GM18507 (cell line): ENCODE data around the gene DAP.

Experiments used
- DNase-seq: peaks from one replicate; pipeline ENCODE4 v3.0.0; 2011; ENCODE audit warnings: low read depth; ENCODE audit not compliant: insufficient read length; ENCODE audit errors: extremely low spot score
- FAIRE-seq: peaks from 2 replicates; lab custom pipeline; 2011; peaks lifted over from hg19 to GRCh38; lab: Jason Lieb, UNC

DAP gene

DNA sequence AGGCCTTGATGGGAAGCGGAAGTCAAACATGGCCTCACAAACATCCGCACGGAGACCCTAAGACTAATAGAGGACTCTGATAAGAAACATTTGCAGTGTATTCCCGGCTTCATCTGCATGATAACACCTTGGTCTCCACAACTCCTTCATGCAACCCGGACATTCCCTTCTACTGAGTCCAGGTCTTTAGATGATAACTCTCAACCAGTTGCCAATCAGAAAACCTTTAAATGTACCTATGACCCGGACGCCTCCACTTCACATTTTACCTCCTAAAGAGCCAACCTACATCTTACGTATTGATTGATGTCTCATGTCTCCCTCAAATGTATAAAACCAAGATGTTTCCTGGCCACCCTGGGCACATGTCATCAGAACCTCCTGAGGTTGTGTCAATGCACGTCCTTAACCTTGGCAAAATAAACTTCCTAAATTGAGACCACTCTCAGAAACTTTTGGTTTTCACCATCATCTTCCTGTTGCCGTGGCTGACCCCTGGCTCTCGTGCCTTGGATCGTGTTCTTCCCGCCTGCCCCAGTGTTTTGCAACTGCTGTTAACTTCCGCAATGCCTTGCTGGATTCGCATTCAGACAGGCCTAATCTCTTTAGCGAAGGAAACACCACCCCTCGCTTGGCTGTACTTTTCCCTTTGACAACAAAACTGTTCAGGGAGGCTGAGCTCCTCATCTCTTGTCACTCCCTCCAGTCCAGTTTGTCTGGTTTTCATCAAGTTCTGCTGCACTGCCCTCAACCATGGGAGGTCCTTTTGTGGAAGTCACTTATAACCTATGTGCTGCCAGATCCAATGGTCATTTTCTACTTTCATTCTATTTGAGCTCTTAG lies 1.1 kb upstream of the DAP start:
- no peak for FAIRE-seq

DNA sequence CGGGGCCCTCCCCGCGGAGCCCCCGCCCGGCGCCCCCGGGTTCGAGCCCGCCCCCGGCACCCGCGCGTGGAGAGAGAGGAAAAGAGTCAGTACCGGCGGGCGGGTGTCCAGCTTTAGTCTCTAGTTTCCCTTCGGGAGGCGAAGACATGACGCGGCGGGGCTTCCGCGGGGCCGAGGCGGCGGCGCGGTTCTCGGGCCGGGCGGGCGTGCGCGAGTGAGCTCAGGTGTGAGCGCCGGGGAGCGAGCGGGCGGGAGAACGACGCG lies 181 bp downstream of the DAP start:
- no peak for DNase-seq
- FAIRE-seq: no peak

More for the DNA sequence above, 1.1 kb upstream of the DAP start:
- no peak for DNase-seq

GRCh38 chr5:10760096-10760920 lies 726 bp downstream of the DAP start:
- FAIRE-seq (peak; percentile 5), DNase-seq (no peak)

GRCh38 chr5:10759111-10759510 lies 1.9 kb downstream of the DAP start:
- FAIRE-seq (no peak), DNase-seq (no peak)

DNA sequence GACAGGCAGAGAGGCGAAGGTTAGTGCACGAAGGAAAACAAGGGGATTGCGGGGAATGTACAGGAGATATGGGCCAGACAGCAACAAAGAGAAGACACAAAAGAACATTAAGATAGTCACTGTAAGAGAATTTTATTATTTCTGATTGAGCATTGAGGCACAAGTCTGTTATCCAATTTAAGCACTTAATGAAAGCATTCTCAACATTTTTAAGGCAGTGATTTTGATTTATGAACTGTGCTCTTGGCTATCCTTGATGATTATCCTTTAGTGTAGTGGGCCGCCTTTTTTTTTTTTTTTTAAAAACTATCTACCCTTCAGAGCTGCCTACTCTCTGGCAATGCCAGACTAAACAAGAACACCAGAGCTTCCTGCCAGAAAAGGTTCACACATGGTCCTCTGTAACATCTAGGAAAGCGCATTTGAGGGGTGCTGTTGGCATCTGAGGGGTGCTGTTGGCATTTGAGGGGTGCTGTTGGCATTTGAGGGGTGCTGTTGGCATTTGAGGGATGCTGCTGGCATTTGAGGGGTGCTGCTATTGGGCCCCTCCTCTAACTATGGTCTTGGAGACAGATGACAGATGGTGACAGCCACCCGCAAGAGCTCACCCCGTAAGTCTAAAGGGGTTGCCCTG lies 3.0 kb downstream of the DAP start:
- FAIRE-seq: no peak
- DNase-seq: no peak

- FAIRE-seq (no peak), DNase-seq (no peak)
Observed at GRCh38 chr5:10757043-10757442, 4.0 kb downstream of the DAP start.

GRCh38 chr5:10756549-10756948 lies 4.5 kb downstream of the DAP start:
- no peak for DNase-seq
- FAIRE-seq: no peak

DNA sequence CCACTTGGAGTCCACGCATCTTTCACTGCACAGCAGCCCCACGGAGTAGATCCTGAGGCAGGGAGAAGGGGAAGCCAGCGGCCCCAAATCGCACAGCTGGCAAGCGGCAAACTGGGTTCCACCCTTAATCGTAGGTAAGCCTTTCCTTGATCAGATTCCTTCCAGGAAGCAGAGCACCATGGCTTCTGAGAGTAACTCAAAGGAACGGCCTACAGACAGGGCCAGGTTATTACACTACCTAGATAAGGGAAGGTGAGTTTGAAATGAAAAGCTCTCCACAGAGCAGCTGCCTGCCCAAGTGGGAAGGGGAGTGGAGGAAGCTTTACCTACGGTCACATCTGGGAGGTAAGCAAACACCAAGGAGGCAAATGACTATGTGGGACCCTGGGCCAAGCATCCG lies 7.9 kb downstream of the DAP start:
- no peak for DNase-seq
- FAIRE-seq: no peak

DNA sequence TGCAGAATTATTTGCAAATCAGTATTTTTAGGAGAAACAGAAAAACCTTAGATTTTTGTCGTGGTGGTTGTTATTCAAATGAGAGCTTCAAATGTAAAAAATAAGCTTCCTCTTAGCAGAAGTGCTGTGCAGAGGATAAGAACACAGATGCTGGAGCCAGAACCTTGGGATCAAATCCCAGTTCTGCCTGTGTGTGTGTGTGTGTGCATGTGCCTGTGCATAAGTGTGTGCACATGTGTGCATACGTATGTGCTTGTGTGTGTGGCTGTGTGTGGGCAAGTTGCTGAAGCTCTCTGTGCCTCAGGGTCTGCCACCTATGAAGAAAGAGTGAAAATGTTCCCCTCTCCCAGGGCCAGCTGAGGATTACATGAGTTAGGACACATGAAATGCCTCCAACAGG lies 8.6 kb downstream of the DAP start:
- DNase-seq (no peak), FAIRE-seq (no peak)

- DNase-seq: no peak
- FAIRE-seq: no peak
Observed at GRCh38 chr5:10750909-10751308, 10.1 kb downstream of the DAP start.

GRCh38 chr5:10747678-10748622 lies 13.1 kb downstream of the DAP start:
- FAIRE-seq (peak; percentile 38), DNase-seq (no peak)

GRCh38 chr5:10746711-10747110 lies 14.3 kb downstream of the DAP start:
- no peak for FAIRE-seq
- no peak for DNase-seq

DNA sequence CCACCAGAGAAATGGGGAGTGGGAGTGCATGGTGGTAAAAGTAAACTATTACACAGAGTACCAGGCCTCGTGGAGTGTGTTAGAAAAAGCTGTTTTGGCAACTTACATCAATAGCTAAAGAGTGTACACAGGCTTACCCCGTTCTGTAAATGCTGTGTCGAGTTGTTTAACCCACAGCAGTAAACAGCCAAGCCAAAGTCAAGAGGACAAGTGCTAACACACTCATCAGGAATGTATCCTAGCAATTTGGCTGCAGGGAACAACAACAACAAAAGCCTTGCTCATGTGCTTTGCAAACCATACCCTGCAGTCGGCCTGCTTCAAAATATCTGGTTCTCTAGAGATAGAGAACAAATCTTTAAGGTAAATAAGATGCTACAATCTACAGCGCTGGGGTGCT lies 15.9 kb downstream of the DAP start:
- DNase-seq (no peak), FAIRE-seq (no peak)

DNA sequence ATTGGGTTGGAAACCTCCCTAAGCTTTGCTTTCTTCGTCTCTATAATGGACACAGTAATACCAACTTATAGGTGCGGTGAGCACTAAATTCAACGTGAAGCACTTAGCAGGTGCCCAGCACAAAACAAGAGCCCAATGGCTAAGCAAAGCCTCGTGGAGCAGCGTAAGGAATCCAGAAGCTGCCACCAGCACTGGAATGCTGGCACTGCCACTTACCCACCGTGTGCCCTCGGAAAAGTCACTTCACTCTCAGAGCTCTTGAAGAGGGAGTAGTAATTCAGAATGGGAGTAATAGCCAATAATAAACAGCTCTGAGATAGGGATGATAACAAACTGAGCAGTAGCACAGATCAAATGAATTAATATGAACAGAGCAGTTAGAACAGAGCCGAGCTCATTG lies 16.4 kb downstream of the DAP start:
- FAIRE-seq: no peak
- no peak for DNase-seq

GRCh38 chr5:10743951-10744350 lies 17.1 kb downstream of the DAP start:
- FAIRE-seq (no peak), DNase-seq (no peak)

DNA sequence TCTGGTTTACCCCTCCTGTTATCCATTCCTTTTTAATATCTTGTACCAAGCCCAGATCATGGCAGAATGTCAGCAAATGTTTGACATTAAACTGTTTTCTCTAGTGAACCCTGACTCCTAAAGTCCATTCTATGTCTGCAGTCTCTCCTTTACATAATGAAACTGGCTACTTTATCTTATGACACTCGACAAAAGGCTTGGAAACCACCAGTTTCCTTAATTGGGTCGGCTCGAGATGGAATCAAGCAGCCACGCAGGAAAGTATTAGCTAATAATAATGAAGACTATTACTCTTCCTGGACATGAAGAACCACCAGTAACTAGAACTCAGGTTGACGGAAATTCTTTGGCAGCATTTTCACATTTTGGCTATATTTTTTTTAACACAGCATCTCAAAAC lies 17.5 kb downstream of the DAP start:
- no peak for DNase-seq
- FAIRE-seq: no peak

DNA sequence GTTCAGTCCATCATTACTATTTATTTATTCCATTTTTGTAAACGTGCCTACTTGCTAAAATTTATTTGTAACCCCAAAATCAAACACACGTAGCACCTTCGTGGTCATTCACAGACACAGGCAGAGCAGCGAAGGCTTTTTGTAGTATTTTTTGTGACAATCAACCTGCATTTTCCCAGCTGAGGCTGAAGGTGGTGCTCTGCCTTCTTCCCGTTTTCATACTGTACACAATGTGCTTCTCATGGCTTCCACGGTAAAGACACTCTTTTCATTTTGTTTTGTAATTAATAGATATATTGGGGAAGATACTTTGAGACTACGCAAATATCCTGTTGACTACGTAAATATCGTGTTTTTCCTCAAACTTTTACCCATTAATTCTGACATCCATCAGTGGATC lies 19.4 kb downstream of the DAP start:
- DNase-seq (no peak), FAIRE-seq (no peak)

DNA sequence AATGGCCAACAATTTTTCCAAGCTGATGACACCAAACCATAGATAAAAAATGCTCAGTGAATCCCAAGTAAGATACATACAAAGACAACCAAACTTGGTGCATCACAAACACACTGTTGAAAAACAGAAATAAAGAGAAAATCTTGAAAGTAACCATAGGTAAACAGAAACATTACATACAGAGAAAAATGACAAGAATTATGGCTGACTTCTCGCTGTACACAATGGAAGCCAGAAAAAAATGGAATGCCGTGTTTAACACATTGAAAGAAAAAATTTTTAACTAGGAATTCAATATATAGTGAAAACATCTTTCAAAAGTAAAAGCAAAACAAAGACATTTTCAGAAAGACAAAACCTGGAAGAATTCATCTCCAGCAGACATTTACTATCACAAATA lies 20.6 kb downstream of the DAP start:
- no peak for DNase-seq
- FAIRE-seq: no peak

DNA sequence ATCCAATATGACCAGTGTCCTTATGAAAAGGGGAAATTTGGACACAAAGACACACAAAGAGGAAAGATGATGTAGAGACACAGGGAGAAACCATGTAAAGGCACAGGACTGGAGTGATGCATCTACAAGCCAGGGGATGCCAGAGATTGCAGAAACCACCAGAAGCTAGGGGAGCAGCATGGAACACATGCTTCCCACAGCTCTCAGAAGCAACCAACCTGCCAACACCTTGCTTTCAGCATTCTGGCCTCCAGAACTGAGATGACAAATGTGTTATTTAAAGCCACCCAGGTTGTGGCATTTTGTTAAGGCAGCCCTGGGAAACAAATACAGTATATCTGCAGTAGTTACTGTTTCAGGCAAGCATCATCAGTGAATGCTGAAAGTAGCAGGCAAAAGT lies 23.2 kb downstream of the DAP start:
- no peak for DNase-seq
- no peak for FAIRE-seq

GRCh38 chr5:10736808-10737207 lies 24.2 kb downstream of the DAP start:
- no peak for FAIRE-seq

More at GRCh38 chr5:10736808-10737207, 24.2 kb downstream of the DAP start:
- DNase-seq: no peak
